Activated CD4-positive, alpha-beta T cell treated with anti-CD3 and anti-CD28 coated beads for 48 hours (primary cell): ENCODE data around the gene KRT33B.

Experiments used
- DNase-seq: peaks from one replicate; pipeline ENCODE4 v3.0.0-alpha.2; 2020

The KRT33B gene

DNA sequence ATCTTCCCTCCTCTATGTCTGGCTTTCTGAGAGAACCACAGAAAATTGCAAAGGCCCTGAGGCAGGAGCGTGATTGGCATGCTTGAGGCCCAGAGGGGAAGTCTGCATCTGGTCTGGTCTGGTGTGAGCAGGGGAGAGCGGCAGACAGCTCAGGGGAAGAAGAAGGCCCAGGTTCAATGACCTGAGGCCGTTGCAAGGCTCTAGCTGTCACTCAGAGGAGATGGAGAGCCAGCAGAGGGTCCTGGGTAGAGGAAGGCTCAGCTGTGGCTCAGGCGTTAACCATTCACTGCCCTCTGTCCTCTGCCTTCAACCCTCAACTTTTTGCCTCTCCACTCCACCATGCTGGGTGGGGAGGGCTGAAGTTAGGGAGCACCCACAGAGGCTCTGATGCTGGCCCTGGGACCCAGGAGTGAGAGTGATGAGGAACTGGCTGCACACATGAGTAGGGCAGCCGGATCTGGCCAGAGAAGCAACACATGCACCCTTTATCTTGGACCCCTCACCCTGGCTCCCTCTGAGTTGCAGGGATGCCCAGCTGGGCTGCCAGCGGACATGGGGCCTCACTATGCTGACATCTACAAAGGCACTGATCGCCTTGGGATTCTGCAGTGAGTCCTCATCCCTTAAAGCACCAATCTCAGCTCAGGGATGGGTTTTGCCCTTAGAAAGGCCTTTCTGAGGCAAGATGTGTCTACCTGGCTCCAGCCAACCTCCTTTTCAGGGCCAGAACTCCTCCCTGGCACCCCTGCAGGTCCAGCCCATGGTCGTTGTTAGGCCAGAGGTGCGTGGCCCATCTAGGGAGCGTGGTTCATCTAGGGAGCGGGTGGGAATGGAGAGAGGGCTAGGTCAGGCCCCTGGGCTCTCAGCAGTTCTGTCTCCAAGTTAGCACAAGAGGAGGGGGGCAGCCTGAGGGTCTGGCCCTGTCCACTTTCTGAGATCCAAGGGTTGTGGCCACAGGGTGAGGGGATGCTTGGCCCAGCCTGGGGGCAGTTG, 46.4 kb downstream of the KRT33B start:
- no peak for DNase-seq

DNA sequence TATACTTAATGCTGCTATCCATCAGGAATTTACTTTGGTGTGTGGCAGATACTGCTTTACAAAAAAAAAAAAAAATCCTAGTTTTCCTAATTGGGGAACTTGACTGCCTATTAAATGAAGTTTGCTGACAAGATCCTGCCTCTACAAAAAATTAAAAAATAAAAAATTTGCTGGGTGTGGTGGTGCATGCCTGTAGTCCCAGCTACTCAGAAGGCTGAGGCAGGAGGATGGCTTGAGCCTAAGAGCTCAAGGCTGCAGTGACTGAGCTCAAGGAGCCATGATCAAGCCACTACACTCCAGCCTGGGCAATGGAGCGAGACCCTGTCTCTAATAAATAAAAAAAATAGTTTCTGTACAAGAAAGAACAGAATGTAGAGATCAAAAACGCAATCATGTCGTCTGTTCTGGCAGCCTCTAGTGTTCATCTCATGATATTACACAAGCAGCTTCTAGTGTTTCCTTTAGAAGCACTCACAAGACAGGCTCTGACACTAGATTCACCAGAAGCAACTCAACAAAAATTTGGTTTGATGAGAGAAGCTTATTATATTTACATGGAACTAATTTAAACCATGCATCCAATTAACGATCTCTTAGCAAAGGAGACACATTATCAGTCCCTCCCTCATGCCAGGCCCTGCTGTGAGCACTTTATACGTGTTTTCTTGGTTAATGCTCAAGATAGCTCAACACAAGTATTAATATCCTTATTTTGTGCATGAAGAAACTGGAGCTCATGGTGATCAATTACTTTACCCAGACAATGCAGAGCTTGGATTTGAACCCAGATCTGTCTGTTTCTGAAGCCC, 47.3 kb downstream of the KRT33B start:
- DNase-seq: no peak

DNA sequence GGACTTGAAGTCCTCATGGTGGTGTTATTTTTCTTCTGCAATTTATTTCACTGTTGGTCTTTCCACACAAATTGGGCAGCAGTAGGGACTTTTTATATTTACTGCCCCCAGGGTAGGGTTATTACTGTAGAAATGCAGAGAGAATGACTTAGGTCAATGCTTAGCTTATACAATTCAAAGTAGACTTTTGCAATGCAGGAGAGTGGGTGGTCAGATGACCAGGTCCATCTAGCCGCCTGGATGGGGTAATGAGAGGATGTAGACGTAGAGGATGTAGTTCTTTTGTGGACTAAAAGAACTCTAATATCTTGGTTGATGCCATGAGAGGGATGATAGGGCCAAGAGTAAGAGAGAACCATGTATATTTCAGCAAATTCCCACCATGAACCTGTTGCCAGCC, 51.4 kb downstream of the KRT33B start:
- no peak for DNase-seq

DNA sequence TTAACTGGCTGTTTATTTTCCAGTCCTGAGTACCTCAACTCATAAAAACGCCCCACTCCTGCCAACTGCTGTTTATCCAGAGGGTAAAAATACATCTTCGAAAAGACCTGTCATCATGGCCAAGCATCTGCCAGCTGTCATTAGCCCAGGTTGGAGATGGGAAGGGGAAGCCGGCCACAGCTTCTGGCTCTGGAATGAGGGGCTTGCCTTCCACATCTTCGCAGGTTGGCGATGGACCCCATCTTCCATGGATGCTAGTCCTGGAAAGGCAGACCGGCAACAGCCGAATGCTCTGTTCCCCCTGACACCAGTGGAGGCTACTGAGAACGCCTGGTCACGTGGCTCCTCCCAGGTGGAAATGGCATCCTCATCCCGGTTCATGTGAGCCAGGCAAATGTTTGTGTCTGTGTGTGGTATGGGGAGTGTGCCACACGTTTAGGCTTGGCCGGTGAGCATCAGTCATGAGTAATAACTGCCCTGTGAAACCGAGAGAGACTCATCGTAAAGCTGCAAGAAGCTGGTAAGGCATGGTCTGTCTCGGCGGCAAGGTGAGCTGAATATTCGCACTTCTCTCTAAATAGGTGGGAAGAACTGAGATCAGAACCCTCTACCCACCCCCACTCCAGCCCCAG, 53.7 kb downstream of the KRT33B start:
- no peak for DNase-seq

DNA sequence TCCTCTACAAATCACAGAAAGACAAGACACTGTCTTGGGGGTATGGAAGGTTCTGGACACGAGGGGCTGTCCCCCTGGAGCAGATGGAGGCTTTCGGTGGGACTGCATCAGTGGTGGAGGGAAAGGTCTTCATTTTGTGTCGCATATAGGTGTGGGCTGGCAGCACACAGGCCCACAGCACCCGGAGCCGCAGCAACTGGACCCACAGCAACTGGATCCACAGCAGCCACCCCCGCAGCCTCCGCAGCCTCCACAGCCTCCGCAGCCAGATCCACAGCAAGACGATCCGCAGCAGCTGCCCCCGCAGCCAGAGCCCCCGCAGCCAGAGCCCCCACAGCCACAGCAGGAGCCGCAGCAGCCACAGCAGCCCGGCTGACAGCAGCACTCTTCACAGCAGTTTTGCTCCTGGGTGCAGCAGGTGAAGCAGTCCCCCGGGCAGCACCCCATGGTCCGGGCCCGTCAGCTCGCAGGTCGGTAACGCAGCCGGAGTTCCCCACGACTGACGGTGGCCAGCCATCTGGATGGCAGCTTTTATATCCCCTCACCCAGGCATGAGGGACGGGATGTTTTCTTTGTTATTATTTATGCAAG, 54.3 kb downstream of the KRT33B start, which contains the start of gene KRTAP17-1:
Gene KRTAP17-1, minus strand, starts transcription at position 507 of the 591 bp plus-strand sequence. Its CDS starts 60 bp downstream, at position 447.
- DNase-seq: no peak
